ENCODE data around the gene ABLIM2.

Gene ABLIM2

GRCh38 chr4:8192748-8193738 is 34.4 kb upstream of the ABLIM2 start:
- no peak for DNase-seq (ENCODE audit: low read depth)

- no peak for DNase-seq (ENCODE audit: low read depth)
Measured at GRCh38 chr4:8191136-8191747, 32.6 kb upstream of the ABLIM2 start.

- no peak for DNase-seq (ENCODE audit: low read depth)
Measured at GRCh38 chr4:8189551-8190466, 31.2 kb upstream of the ABLIM2 start.

- DNase-seq (ENCODE audit: low read depth): no peak
Measured at GRCh38 chr4:8188743-8189550, 30.3 kb upstream of the ABLIM2 start.

- DNase-seq (ENCODE audit: low read depth): no peak
Measured at GRCh38 chr4:8188085-8188484, 29.5 kb upstream of the ABLIM2 start.

- DNase-seq (ENCODE audit: low read depth): no peak
Measured at GRCh38 chr4:8185930-8186329, 27.3 kb upstream of the ABLIM2 start.

GRCh38 chr4:8185295-8185694 is 26.7 kb upstream of the ABLIM2 start:
- DNase-seq (ENCODE audit: low read depth): no peak

GRCh38 chr4:8184061-8184460 is 25.4 kb upstream of the ABLIM2 start:
- no peak for DNase-seq (ENCODE audit: low read depth)

GRCh38 chr4:8182858-8183725 is 24.5 kb upstream of the ABLIM2 start:
- DNase-seq (ENCODE audit: low read depth): no peak

- DNase-seq (ENCODE audit: low read depth): no peak
Measured at GRCh38 chr4:8182294-8182693, 23.7 kb upstream of the ABLIM2 start.

GRCh38 chr4:8181844-8182243 is 23.2 kb upstream of the ABLIM2 start:
- DNase-seq (ENCODE audit: low read depth): no peak

- no peak for DNase-seq (ENCODE audit: low read depth)
Measured at GRCh38 chr4:8181119-8181518, 22.5 kb upstream of the ABLIM2 start.

GRCh38 chr4:8180310-8181093 is 21.9 kb upstream of the ABLIM2 start:
- DNase-seq (ENCODE audit: low read depth): no peak

- no peak for DNase-seq (ENCODE audit: low read depth)
Measured at GRCh38 chr4:8179771-8180170, 21.2 kb upstream of the ABLIM2 start.

GRCh38 chr4:8179074-8179473 is 20.5 kb upstream of the ABLIM2 start:
- DNase-seq (ENCODE audit: low read depth): no peak

- DNase-seq (ENCODE audit: low read depth): no peak
Measured at GRCh38 chr4:8177956-8178355, 19.3 kb upstream of the ABLIM2 start.

GRCh38 chr4:8177552-8177951 is 18.9 kb upstream of the ABLIM2 start:
- no peak for DNase-seq (ENCODE audit: low read depth)

- no peak for DNase-seq (ENCODE audit: low read depth)
Measured at GRCh38 chr4:8176547-8177399, 18.2 kb upstream of the ABLIM2 start.

- no peak for DNase-seq (ENCODE audit: low read depth)
Measured at GRCh38 chr4:8175686-8176085, 17.1 kb upstream of the ABLIM2 start.
